GM18505 (cell line): Measurements from ENCODE around the gene UBASH3B.

ENCODE experiments used
- ATAC-seq: cut with Tn5 transposase; IDR thresholded peaks from one replicate; pipeline ENCODE4 v1.9.1; 2021; ENCODE audit not compliant: unreplicated experiment
- POLR2A ChIP-seq: IDR thresholded peaks from 4 replicates; pipeline ENCODE4 v1.6.1; 2011; ENCODE audit warnings: borderline replicate concordance; ENCODE audit not compliant: insufficient read depth, insufficient read length; ENCODE audit errors: extremely low read depth

UBASH3B gene

DNA sequence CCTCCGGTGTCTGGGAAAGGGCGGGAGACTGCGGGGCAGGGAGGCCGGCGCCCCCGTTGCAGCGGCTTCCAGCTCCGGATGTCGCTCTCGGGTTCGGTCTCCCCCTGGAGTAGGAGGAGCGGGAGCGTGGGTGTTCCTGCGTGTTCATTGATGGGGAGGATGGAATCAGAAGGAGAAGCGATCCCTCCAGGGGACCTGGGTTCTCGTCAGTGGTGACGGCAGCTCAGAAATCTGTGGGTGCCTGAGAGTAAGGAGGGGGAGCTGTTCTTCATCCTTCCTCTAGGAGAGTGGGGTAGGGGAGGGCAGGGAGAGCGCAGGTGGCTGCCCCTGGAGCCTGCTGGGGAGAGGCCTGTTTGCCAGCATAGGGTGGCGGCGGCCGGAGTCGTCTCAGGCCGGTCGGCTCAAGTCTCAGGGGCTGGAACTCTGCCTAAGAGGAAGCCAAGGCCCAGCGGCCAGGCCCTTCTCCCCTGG lies 1.1 kb downstream of the UBASH3B start:
- TF ChIP-seq POLR2A, result no peak
- ATAC-seq, result peak; percentile 5

- TF ChIP-seq POLR2A, result no peak
- no peak for ATAC-seq
Measured at GRCh38 chr11:122659676-122660554, 4.4 kb downstream of the UBASH3B start.

GRCh38 chr11:122661182-122661945 lies 5.8 kb downstream of the UBASH3B start:
- ATAC-seq, result no peak
- TF ChIP-seq POLR2A, result no peak

GRCh38 chr11:122663056-122663740 lies 7.7 kb downstream of the UBASH3B start:
- no peak for TF ChIP-seq POLR2A
- no peak for ATAC-seq

GRCh38 chr11:122663764-122664163 lies 8.2 kb downstream of the UBASH3B start:
- no peak for ATAC-seq
- TF ChIP-seq POLR2A, result no peak

GRCh38 chr11:122664188-122664587 lies 8.7 kb downstream of the UBASH3B start:
- TF ChIP-seq POLR2A, result no peak
- ATAC-seq, result no peak

GRCh38 chr11:122665861-122666260 lies 10.3 kb downstream of the UBASH3B start:
- no peak for ATAC-seq

DNA sequence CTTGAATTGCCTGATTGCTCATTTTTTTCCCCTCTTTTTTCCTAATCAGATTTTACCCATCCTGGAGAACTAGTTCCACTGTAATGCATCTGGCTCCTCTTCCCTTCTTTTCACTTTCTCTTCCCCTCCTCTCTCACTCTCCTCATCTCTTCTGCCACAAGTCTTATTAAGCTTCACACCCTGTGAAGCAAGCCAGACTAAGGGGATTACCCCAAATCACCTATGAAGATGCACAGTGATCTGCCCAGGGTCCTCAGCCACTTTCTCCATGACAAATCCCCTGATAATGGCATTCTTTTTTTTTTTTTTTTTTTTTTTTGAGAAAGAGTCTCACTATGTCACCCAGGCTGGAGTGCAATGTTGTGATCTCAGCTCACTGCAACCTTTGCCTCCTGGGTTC lies 11.2 kb downstream of the UBASH3B start:
- ATAC-seq, result no peak
- TF ChIP-seq POLR2A, result no peak

More at GRCh38 chr11:122665861-122666260, 10.3 kb downstream of the UBASH3B start:
- TF ChIP-seq POLR2A, result no peak

GRCh38 chr11:122668562-122669090 lies 13.1 kb downstream of the UBASH3B start:
- ATAC-seq, result no peak
- no peak for TF ChIP-seq POLR2A

- ATAC-seq, result no peak
- no peak for TF ChIP-seq POLR2A
Measured at GRCh38 chr11:122670131-122670530, 14.6 kb downstream of the UBASH3B start.

- ATAC-seq, result no peak
- TF ChIP-seq POLR2A, result no peak
Measured at GRCh38 chr11:122671400-122671891, 15.9 kb downstream of the UBASH3B start.

DNA sequence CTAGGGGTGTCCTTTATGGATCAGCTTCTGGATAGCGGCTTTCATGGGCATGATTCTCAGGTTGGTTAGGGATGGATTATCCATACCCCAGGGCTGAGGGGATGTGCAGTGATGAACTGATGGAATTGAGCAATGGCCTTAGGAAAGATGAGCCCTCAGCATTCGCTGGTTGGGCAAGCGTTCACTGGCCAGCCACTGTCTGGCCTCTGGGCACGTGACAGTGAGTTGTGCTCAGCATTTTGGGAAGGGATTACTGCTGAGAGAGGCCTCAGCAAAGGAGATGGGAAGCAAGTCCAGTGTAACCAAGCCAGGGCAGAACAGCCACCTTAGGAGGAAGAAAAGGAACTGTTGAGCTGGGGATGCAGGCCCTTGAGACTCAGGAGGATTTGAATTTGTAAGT lies 17.4 kb downstream of the UBASH3B start:
- no peak for TF ChIP-seq POLR2A
- no peak for ATAC-seq

DNA sequence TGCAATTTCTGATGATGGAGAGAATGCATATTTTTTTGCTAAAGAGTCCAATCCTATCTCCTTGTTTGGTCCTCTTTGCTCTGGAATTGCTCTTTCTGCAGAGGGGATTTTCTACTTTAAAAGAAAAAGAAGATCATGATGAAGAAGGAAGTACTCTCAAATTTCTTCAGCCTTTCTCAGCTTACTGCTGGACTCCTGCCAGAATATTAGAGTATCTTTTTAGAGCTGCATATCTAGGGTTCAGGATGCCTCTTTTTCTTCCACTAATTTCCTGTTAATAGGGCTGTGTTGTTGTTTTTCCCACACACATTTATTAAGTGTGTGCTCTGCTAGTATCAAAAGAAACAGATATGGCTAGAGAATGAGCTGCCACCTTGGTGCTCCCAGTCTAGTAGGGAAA lies 18.2 kb downstream of the UBASH3B start:
- no peak for TF ChIP-seq POLR2A
- ATAC-seq, result no peak
